IPS-15b (cell line): ENCODE data around the gene SYNJ2.

Source experiments
- H3K27me3 ChIP-seq: one replicate; pipeline ENCODE4 v1.6.1; 2013; ENCODE audit warnings: low read length; ENCODE audit not compliant: control insufficient read depth, insufficient read depth
- H3K36me3 ChIP-seq: one replicate; pipeline ENCODE4 v1.6.1; 2013; ENCODE audit warnings: low read length; ENCODE audit not compliant: control insufficient read depth, insufficient read depth
- H3K4me1 ChIP-seq: one replicate; pipeline ENCODE4 v1.6.1; 2013; ENCODE audit warnings: mild to moderate bottlenecking, low read length; ENCODE audit not compliant: control insufficient read depth, insufficient read depth
- H3K4me3 ChIP-seq: one replicate; pipeline ENCODE4 v1.5.1; 2013; ENCODE audit warnings: low read depth, low read length
- H3K9ac ChIP-seq: one replicate; pipeline ENCODE4 v1.6.1; 2013; ENCODE audit warnings: low read depth, mild to moderate bottlenecking, low read length
- H3K9me3 ChIP-seq: one replicate; pipeline ENCODE4 v1.6.1; 2013; ENCODE audit warnings: mild to moderate bottlenecking, low read length; ENCODE audit not compliant: control insufficient read depth, insufficient read depth

Gene SYNJ2

GRCh38 chr6:158142789-158143188 is 161.1 kb downstream of the SYNJ2 start:
- H3K9me3 ChIP-seq: no peaks in the 10 kb centered on the region
- H3K36me3 ChIP-seq: peaks cover 11% of the 10 kb centered on the region
- no peak overlapping the region for H3K4me3 ChIP-seq
- H3K27me3 ChIP-seq: no peaks in the 10 kb centered on the region
- no peaks in the 10 kb centered on the region for H3K4me1 ChIP-seq
- no peak overlapping the region for H3K9ac ChIP-seq

- Histone ChIP-seq H3K27me3 (no peaks in the 10 kb centered on the region), H3K4me3 (no peak overlapping the region), H3K4me1 (no peaks in the 10 kb centered on the region), H3K9me3 (no peaks in the 10 kb centered on the region), H3K9ac (no peak overlapping the region), H3K36me3 (peaks cover 11% of the 10 kb centered on the region)
Measured at GRCh38 chr6:158143700-158144099, 162.0 kb downstream of the SYNJ2 start.
